Measurements from ENCODE around the gene MANBA. TPM values are rescaled to one million over a fixed set of nuclear protein-coding genes. Genes with fewer than 3 reads are reported as not detected.

Gene MANBA
- total and polyA plus RNA-seq, 12 donors = 8.9 to 47.7 (median 27.7) TPM

- Histone ChIP-seq H3K27ac (peak overlapping the region; percentile 11 to 94 (median 80)), H3K4me1 (peaks cover 0 to 40% (median 17%) of the 10 kb centered on the region in 9 donors), H3K36me3 (no peaks in the 10 kb centered on the region), H3K9me3 (peaks cover 0 to 9% (median 0%) of the 10 kb centered on the region in 11 donors), H3K27me3 (no peaks in the 10 kb centered on the region), H3K4me3 (peak overlapping the region; percentile 74 to 97 (median 84))
- peak in 1 of 2 donors; percentile 38 for DNase-seq
- 2 to 3% methylated on average over 25 of the region's 25 CpGs for WGBS, 2 donors
- intact Hi-C loops (cut with DNase I) = loop anchor here in 4 of 10 donors (5.0 to 10.0 kb wide), 3 partner anchors 65 to 107 kb away; partner anchors contain the start of genes UBE2D3 (in 3 of the 4) and CISD2 (in 1 of the 4)
- TF ChIP-seq, protein P1, sequence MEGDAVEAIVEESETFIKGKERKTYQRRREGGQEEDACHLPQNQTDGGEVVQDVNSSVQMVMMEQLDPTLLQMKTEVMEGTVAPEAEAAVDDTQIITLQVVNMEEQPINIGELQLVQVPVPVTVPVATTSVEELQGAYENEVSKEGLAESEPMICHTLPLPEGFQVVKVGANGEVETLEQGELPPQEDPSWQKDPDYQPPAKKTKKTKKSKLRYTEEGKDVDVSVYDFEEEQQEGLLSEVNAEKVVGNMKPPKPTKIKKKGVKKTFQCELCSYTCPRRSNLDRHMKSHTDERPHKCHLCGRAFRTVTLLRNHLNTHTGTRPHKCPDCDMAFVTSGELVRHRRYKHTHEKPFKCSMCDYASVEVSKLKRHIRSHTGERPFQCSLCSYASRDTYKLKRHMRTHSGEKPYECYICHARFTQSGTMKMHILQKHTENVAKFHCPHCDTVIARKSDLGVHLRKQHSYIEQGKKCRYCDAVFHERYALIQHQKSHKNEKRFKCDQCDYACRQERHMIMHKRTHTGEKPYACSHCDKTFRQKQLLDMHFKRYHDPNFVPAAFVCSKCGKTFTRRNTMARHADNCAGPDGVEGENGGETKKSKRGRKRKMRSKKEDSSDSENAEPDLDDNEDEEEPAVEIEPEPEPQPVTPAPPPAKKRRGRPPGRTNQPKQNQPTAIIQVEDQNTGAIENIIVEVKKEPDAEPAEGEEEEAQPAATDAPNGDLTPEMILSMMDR (IDR thresholded peaks at IDR 0.05) = no peak
- peak; percentile 46 to 73 (median 62) for ATAC-seq
Measured at GRCh38 chr4:102759831-102760644, 730 bp downstream of the MANBA start.

DNA sequence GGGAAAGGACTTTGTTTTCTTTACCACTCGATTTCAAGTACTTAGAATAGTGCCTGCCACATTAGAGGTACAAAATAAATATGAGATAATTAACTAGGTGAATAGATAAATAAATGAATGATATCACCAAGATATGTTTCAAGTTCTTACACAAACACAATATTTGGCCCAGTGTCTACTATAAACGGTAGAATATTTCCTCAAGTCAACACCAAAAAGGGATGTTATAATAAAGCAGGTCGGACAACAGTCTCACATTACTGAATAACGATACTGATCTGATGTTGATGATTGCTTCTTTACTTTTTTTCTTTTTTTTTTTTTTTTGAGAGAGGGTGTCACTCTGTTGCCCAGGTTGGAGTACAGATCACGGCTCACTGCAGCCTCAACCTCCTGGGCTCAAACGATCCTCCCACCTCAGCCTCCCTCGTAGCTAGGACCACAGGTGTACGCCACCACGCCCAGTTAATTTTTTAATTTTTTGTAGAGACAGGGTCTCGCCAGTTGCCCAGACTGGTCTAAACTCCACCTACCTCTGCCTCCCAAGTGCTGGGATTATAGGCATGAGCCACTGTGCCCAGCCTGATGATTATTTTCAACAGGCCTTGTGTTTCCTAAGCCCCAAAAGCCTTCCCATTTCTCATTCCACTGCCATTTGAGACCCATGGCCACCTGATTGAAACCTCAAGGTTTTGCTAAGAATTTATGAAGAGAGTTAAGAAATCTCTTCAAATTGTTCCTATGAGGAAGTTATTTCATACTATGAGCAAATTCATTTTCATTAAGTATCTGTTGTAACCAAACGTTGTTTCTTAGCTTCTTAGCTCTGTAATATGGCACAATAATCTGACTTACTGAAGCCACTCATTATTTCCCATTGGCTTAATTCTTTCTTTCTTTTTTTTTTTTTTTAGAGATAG is 2.3 kb downstream of the MANBA start:
- TF ChIP-seq, protein P1 (IDR thresholded peaks at IDR 0.05) = no peak
- H3K4me1 ChIP-seq = peaks cover 0 to 40% (median 17%) of the 10 kb centered on the region in 9 donors
- H3K4me3 ChIP-seq = peak overlapping the region in 1 of 10 donors; percentile 84
- H3K27ac ChIP-seq = peak overlapping the region in 1 of 10 donors; percentile 94
- H3K36me3 ChIP-seq = no peaks in the 10 kb centered on the region
- intact Hi-C loops (cut with DNase I) = no loop called here
- ATAC-seq (no peak), DNase-seq (no peak)
- H3K9me3 ChIP-seq = peaks cover 0 to 15% (median 0%) of the 10 kb centered on the region in 11 donors
- no peaks in the 10 kb centered on the region for H3K27me3 ChIP-seq
- 86 to 89% methylated on average over 11 of the region's 11 CpGs for WGBS, 2 donors

- TF ChIP-seq, protein P1 (IDR thresholded peaks at IDR 0.05) = no peak
- intact Hi-C loops (cut with DNase I) = no loop called here
- Histone ChIP-seq H3K27me3 (no peaks in the 10 kb centered on the region), H3K36me3 (no peaks in the 10 kb centered on the region), H3K4me1 (peaks cover 0 to 40% (median 17%) of the 10 kb centered on the region in 9 donors), H3K9me3 (peaks cover 0 to 15% (median 0%) of the 10 kb centered on the region in 11 donors), H3K4me3 (no peak overlapping the region), H3K27ac (peak overlapping the region in 1 of 10 donors; percentile 13)
- ATAC-seq (no peak), DNase-seq (no peak)
- 23 to 61% methylated on average over 1 of the region's 1 CpG for WGBS, 2 donors
Measured at GRCh38 chr4:102757681-102758080, 3.1 kb downstream of the MANBA start.

GRCh38 chr4:102754044-102754443 is 6.7 kb downstream of the MANBA start:
- Histone ChIP-seq H3K9me3 (peaks cover 0 to 15% (median 0%) of the 10 kb centered on the region in 11 donors), H3K4me1 (peaks cover 0 to 42% (median 7%) of the 10 kb centered on the region in 9 donors), H3K36me3 (peaks cover 0 to 9% (median 0%) of the 10 kb centered on the region in 9 donors), H3K27me3 (no peaks in the 10 kb centered on the region), H3K27ac (no peak overlapping the region), H3K4me3 (no peak overlapping the region)
- TF ChIP-seq, protein P1 (IDR thresholded peaks at IDR 0.05) = no peak
- 95% methylated on average over 2 of the region's 2 CpGs for WGBS, 2 donors
- ATAC-seq (no peak), DNase-seq (no peak)
- intact Hi-C loops (cut with DNase I) = no loop called here

Data from heart right ventricle (tissue), 16 donors.